ENCODE measurements around the gene RPL34. TPM values are rescaled to one million over a fixed set of nuclear protein-coding genes. Genes with fewer than 3 reads are reported as not detected.

Gene RPL34
- 834 to 923 TPM (median 856 TPM) in 5 replicates for total RNA-seq (2022; extraction: Qiagen RNA extraction)

GRCh38 chr4:108620101-108620932 is at the start of gene RPL34:
RPL34 (plus strand) TSS chr4:108620576; CDS start chr4:108621960, 1,384 bp downstream.

GRCh38 chr4:108650212-108651013 is 30.0 kb downstream of the RPL34 start, which contains the start of gene OSTC:
OSTC (plus strand) TSS chr4:108650599; CDS start chr4:108650656, 57 bp downstream.

Other genes with a start within 250 kb of the RPL34 start
- 90.5 to 104 TPM (median 92.7 TPM) in 5 replicates for gene OSTC, start 30.0 kb downstream of the RPL34 start, total RNA-seq (2022; extraction: Qiagen RNA extraction)
- 0.05 to 0.07 TPM in 2 of 5 replicates, not detected in the others for gene ETNPPL, start 142.5 kb downstream of the RPL34 start, total RNA-seq (2022; extraction: Qiagen RNA extraction)